ENCODE data around the gene FN3KRP.

The FN3KRP gene

GRCh38 chr17:82679586-82680465 lies 36.7 kb upstream of the FN3KRP start:
- Mint-ChIP-seq H3K9me3 (peaks cover 8% of the 10 kb centered on the region), H3K4me1 (no peaks in the 10 kb centered on the region), H3K4me3 (no peak overlapping the region), H3K27ac (no peak overlapping the region), H3K36me3 (peaks cover 6% of the 10 kb centered on the region), H3K27me3 (peaks cover 10% of the 10 kb centered on the region)
- CTCF ChIA-PET: interaction anchor here (1.6 kb wide), 1 partner anchor 11 kb away, joined by 3 read pairs; no protein-coding TSS in a partner anchor
- no peak for DNase-seq

GRCh38 chr17:82681547-82681946 lies 35.0 kb upstream of the FN3KRP start:
- CTCF ChIA-PET: no interaction called here
- Mint-ChIP-seq H3K27me3 (peaks cover 3% of the 10 kb centered on the region), H3K36me3 (peaks cover 6% of the 10 kb centered on the region), H3K4me1 (no peaks in the 10 kb centered on the region), H3K9me3 (peaks cover 8% of the 10 kb centered on the region), H3K27ac (peak overlapping the region; percentile 50), H3K4me3 (no peak overlapping the region)
- DNase-seq: no peak

GRCh38 chr17:82683534-82683933 lies 33.0 kb upstream of the FN3KRP start:
- CTCF ChIA-PET: no interaction called here

GRCh38 chr17:82684228-82684841 lies 32.2 kb upstream of the FN3KRP start:
- Mint-ChIP-seq H3K4me3 (no peak overlapping the region), H3K4me1 (no peaks in the 10 kb centered on the region)

More at GRCh38 chr17:82683534-82683933, 33.0 kb upstream of the FN3KRP start:
- peaks cover 3% of the 10 kb centered on the region for H3K27me3 Mint-ChIP-seq
- peaks cover 6% of the 10 kb centered on the region for H3K36me3 Mint-ChIP-seq
- peaks cover 8% of the 10 kb centered on the region for H3K9me3 Mint-ChIP-seq
- no peak overlapping the region for H3K27ac Mint-ChIP-seq
- DNase-seq: no peak
- no peaks in the 10 kb centered on the region for H3K4me1 Mint-ChIP-seq
- no peak overlapping the region for H3K4me3 Mint-ChIP-seq

GRCh38 chr17:82685291-82685690 lies 31.2 kb upstream of the FN3KRP start:
- no peak overlapping the region for H3K27ac Mint-ChIP-seq
- DNase-seq: no peak
- peaks cover 6% of the 10 kb centered on the region for H3K36me3 Mint-ChIP-seq
- H3K4me3 Mint-ChIP-seq: no peak overlapping the region
- peaks cover 7% of the 10 kb centered on the region for H3K27me3 Mint-ChIP-seq
- H3K4me1 Mint-ChIP-seq: no peaks in the 10 kb centered on the region
- CTCF ChIA-PET: interaction anchor here (0.7 kb wide), 1 partner anchor 58 kb away, joined by 3 read pairs; no protein-coding TSS in a partner anchor
- H3K9me3 Mint-ChIP-seq: peaks cover 8% of the 10 kb centered on the region

More at GRCh38 chr17:82684228-82684841, 32.2 kb upstream of the FN3KRP start:
- CTCF ChIA-PET: no interaction called here
- Mint-ChIP-seq H3K27me3 (peaks cover 3% of the 10 kb centered on the region), H3K36me3 (peaks cover 6% of the 10 kb centered on the region), H3K27ac (no peak overlapping the region), H3K9me3 (peaks cover 8% of the 10 kb centered on the region)
- no peak for DNase-seq

DNA sequence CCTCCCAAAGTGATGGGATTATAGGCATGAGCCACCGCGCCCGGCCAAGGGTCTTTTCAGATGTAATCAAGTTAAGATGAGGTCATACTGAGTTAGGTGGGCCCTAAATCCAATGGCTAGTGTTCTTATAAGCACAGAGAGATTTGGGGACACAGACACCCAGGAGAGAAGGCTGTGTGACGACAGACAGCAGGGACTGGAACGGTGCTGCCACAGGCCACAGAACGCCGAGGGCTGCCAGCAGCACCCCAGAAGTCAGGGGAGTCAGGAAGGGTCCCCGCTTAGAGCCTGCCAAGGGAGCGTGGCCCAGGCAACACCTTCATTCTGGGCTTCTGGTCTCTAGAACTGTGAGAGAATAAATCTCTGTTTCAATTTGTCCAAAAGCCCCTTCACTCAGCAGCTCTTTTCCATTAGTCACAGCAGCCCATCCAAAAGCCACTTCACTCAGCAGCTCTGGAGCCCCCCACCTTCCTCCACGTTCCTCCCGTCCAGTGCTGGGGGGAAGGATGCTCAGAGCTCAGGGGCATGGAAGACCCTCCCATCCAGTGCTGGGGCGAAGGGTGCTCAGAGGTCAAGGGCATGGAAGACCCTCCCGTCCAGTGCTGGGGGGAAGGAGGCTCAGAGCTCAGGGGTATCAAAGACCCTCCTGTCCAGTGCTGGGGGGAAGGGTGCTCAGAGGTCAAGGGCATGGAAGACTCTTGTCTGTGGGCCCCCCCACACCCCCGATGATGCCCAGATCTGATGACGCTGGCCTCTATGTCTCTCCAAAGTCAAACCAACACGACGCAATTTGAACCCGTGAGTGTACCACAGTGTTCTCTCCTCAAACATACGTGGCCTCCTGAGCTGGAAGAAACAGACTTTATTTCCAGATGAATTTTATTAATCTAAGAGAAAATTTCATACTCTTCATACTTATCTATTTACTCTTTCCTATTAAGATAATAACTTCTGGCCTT lies 29.9 kb upstream of the FN3KRP start:
- Mint-ChIP-seq H3K4me1 (no peaks in the 10 kb centered on the region), H3K4me3 (no peak overlapping the region), H3K9me3 (peaks cover 4% of the 10 kb centered on the region), H3K36me3 (peaks cover 6% of the 10 kb centered on the region), H3K27me3 (peaks cover 7% of the 10 kb centered on the region), H3K27ac (no peak overlapping the region)
- DNase-seq: no peak
- CTCF ChIA-PET: interaction anchor here (1.2 kb wide), 1 partner anchor 18 kb away, joined by 4 read pairs; no protein-coding TSS in a partner anchor

- CTCF ChIA-PET: interaction anchor here (0.6 kb wide), 1 partner anchor 91 kb away, joined by 4 read pairs; no protein-coding TSS in a partner anchor
- Mint-ChIP-seq H3K36me3 (no peaks in the 10 kb centered on the region), H3K9me3 (no peaks in the 10 kb centered on the region), H3K27me3 (peaks cover 7% of the 10 kb centered on the region), H3K27ac (no peak overlapping the region), H3K4me3 (no peak overlapping the region), H3K4me1 (no peaks in the 10 kb centered on the region)
- DNase-seq: no peak
These were observed 29.1 kb upstream of the FN3KRP start for GRCh38 chr17:82687375-82687861.

DNA sequence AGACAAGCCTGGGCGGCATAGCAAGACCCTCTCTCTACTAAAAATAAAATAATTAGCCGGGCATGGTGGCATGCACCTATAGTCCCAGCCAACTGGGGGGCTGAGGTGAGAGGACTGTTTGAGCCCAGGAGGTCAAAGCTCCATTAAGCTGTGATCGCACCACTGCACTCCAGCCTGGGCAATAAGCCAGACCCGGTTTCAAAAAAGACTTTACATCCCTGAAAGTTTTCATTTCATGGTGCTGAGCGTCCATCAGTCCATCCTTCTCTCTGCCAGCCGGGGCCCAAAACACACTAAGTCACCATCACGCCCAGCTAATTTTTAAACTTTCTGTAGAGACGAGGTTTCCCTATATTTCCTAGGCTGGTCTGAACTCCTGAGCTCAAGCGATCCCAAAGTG lies 28.6 kb upstream of the FN3KRP start:
- Mint-ChIP-seq H3K27ac (no peak overlapping the region), H3K27me3 (peaks cover 7% of the 10 kb centered on the region), H3K4me1 (no peaks in the 10 kb centered on the region), H3K4me3 (no peak overlapping the region), H3K9me3 (no peaks in the 10 kb centered on the region), H3K36me3 (no peaks in the 10 kb centered on the region)
- DNase-seq: no peak
- CTCF ChIA-PET: interaction anchor here (0.6 kb wide), 1 partner anchor 91 kb away, joined by 4 read pairs; no protein-coding TSS in a partner anchor

DNA sequence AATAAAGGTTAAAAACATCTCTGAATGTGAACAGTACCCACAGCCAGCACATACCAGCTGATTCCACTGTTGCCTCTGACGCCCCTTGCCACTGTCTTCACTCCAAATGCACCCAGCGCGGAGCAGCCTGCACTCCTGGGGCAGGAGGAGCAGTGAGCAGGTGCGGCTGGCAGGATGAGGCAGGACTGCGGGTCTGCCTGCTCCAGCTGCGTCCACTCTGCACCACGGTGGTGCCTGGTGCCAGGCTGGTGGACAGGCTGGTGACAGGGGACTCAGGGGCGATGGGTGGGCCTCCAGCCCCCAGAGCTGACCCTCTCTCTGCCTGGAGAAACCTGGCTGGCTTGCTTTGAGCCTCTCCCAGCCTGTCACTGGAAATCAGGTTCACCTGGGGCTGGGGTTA lies 27.4 kb upstream of the FN3KRP start:
- Mint-ChIP-seq H3K9me3 (peaks cover 3% of the 10 kb centered on the region), H3K36me3 (no peaks in the 10 kb centered on the region), H3K27ac (no peak overlapping the region), H3K4me1 (no peaks in the 10 kb centered on the region), H3K27me3 (peaks cover 4% of the 10 kb centered on the region), H3K4me3 (no peak overlapping the region)
- no peak for DNase-seq
- CTCF ChIA-PET: no interaction called here

DNA sequence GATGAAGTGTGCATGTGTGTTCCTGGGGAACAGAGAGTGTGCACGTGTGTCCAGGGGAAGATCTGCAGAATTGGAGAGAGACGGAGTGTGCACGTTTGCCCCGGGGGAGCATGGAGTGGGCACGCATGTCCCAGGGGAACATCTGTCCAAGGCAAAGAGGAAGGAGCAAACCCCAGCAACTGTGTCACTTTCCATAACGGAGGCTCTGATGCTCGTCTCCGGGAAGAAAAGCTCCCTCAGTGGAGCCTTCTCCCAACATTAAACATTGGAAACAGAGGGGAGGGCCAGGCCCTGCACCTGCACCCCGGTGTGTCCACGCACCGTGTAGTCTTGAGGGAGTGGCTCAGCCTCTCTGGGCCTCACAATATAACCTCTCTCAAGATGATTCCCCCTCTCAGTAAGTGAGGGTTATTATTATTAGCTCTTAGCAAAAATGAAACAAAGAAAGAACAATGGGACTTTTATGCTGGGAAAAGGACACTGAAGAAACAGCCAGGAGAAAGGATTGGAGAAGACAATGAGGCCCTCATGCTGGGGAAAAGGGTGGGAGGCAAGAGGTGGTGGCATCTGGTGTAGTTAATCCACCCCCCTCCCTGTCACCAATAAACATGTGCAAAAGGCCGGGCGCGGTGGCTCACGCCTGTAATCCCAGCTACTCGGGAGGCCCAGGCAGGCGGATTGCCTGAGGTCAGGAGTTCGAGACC lies 25.6 kb upstream of the FN3KRP start:
- peaks cover 16% of the 10 kb centered on the region for H3K27me3 Mint-ChIP-seq
- H3K9me3 Mint-ChIP-seq: peaks cover 12% of the 10 kb centered on the region
- CTCF ChIA-PET: no interaction called here
- peaks cover 6% of the 10 kb centered on the region for H3K36me3 Mint-ChIP-seq
- H3K27ac Mint-ChIP-seq: no peak overlapping the region
- no peaks in the 10 kb centered on the region for H3K4me1 Mint-ChIP-seq
- H3K4me3 Mint-ChIP-seq: no peak overlapping the region
- no peak for DNase-seq

- Mint-ChIP-seq H3K27me3 (peaks cover 24% of the 10 kb centered on the region), H3K4me1 (no peaks in the 10 kb centered on the region), H3K4me3 (no peak overlapping the region), H3K9me3 (peaks cover 12% of the 10 kb centered on the region), H3K27ac (no peak overlapping the region), H3K36me3 (peaks cover 6% of the 10 kb centered on the region)
- CTCF ChIA-PET: no interaction called here
- DNase-seq: no peak
These were observed 24.8 kb upstream of the FN3KRP start for GRCh38 chr17:82691714-82692113.

DNA sequence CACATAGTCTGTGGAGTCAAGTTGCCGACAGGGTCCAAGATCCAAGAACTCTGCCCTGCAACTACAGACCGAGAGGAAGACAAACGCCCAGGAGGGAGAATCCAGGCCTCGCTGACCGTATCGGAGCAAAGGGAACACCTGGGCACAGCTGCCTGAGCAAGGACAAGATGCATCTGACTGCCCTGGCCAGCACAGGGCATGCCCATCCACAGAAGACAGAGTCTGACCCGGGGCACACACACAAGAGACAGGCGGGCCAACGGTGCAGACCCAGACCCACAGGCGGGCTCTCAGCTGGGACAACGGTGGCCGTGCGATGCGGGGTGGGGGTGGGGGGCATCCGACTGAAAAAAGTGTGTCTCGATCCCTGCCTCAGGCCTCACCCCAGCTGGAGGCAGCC lies 24.2 kb upstream of the FN3KRP start:
- Mint-ChIP-seq H3K4me3 (no peak overlapping the region), H3K36me3 (peaks cover 6% of the 10 kb centered on the region), H3K4me1 (no peaks in the 10 kb centered on the region), H3K9me3 (peaks cover 12% of the 10 kb centered on the region), H3K27ac (no peak overlapping the region), H3K27me3 (peaks cover 29% of the 10 kb centered on the region)
- no peak for DNase-seq
- CTCF ChIA-PET: no interaction called here

DNA sequence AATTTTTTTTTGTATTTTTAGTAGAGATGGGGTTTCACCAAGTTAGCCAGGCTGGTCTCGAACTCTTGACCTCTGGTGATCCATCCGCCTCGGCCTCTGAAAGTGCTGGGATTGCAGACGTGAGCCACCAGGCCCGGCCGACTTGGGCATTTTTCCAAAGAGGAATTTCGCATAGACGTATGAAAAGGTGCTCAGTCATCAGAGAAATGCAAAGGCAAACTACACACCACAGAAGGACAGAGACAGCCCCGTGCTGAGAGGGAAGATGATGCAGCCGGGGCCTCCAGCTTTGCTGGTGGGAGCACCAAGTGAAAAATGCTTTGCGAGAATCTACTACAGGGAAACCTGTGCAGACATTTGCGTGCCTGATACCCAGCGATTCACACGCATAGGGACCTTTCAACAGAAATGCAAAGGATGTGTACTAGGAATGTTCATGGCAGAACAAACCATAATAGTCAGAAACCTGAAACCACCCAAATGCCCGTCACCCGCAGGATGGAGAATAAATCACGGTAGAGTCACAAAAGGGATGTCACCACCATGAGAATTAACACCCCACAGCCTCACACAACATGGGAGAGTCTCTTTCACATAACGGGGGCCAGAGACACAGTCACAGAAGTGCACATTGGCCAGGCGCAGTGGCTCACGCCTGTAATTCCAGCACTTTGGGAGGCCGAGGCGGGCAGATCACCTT lies 23.2 kb upstream of the FN3KRP start:
- Mint-ChIP-seq H3K27ac (no peak overlapping the region), H3K27me3 (peaks cover 36% of the 10 kb centered on the region), H3K9me3 (peaks cover 12% of the 10 kb centered on the region), H3K4me3 (no peak overlapping the region), H3K36me3 (peaks cover 6% of the 10 kb centered on the region), H3K4me1 (no peaks in the 10 kb centered on the region)
- no peak for DNase-seq
- CTCF ChIA-PET: no interaction called here

Measured in activated naive CD4-positive, alpha-beta T cell treated with anti-CD3 and anti-CD28 coated beads, Interleukin-2, amount 10 ng/mL, durations not matched to agents 7 days and 5 days (primary cell).